ENCODE data around the gene RPS6KB1. TPM values are rescaled to one million over a fixed set of nuclear protein-coding genes. Genes with fewer than 3 reads are reported as not detected.

The RPS6KB1 gene
- total and polyA plus RNA-seq, 9 of the 15 experiments (the other 6 are each of a cell fraction or from before 2014, with no cell fraction given), result 8.8 to 60.7 (median 35.1) TPM

- TF ChIP-seq ZBTB40 (IDR thresholded peaks at IDR 0.05) (no peak), ZBTB40 (CRISPR knock-in tag; IDR thresholded peaks at IDR 0.05) (no peak), FOXK1 (CRISPR knock-in tag; IDR thresholded peaks at IDR 0.05; ENCODE audit: borderline replicate concordance) (no peak; the same call in 1 of the 2 replicates), PYGO2 (tag; IDR thresholded peaks at IDR 0.05) (no peak), FOS (IDR thresholded peaks at IDR 0.05; ENCODE audit: extremely low read depth, insufficient read length) (no peak), TCF15 (CRISPR knock-in tag; IDR thresholded peaks at IDR 0.05) (no peak), FOXJ3 (CRISPR knock-in tag; IDR thresholded peaks at IDR 0.05) (no peak), TBP (optimal IDR thresholded peaks at IDR 0.05; ENCODE audit: low read depth, low read length) (peak; percentile 94), FOSL1 (tag; conservative IDR thresholded peaks at IDR 0.05) (no peak), SMARCB1 (IDR thresholded peaks at IDR 0.05; ENCODE audit: insufficient read length, low read depth) (no peak), SRSF9 (IDR thresholded peaks at IDR 0.05; ENCODE audit: borderline replicate concordance, low read depth, low read length) (no peak), NELFE (IDR thresholded peaks at IDR 0.05; ENCODE audit: insufficient read depth, insufficient read length) (no peak), CTCFL (IDR thresholded peaks at IDR 0.05; ENCODE audit: borderline replicate concordance, insufficient read depth, low read depth, low read length, poor library complexity, severe bottlenecking) (no peak), IRF1 (CRISPR knock-in tag; IDR thresholded peaks at IDR 0.05; ENCODE audit: borderline replicate concordance) (no peak), ASH1L (IDR thresholded peaks at IDR 0.05; ENCODE audit: borderline replicate concordance, low read depth, partially characterized antibody) (no peak)
These were observed at the start of gene RPS6KB1, which contains the start of gene TUBD1 (continued) for GRCh38 chr17:59892924-59893675.
